GM04504 (cell line): ENCODE results near the gene TRAPPC2L.

Experiments used
- DNase-seq: peaks from one replicate; pipeline ENCODE4 v3.0.0-alpha.2; 2012; ENCODE audit warnings: low read depth

The TRAPPC2L gene

DNA sequence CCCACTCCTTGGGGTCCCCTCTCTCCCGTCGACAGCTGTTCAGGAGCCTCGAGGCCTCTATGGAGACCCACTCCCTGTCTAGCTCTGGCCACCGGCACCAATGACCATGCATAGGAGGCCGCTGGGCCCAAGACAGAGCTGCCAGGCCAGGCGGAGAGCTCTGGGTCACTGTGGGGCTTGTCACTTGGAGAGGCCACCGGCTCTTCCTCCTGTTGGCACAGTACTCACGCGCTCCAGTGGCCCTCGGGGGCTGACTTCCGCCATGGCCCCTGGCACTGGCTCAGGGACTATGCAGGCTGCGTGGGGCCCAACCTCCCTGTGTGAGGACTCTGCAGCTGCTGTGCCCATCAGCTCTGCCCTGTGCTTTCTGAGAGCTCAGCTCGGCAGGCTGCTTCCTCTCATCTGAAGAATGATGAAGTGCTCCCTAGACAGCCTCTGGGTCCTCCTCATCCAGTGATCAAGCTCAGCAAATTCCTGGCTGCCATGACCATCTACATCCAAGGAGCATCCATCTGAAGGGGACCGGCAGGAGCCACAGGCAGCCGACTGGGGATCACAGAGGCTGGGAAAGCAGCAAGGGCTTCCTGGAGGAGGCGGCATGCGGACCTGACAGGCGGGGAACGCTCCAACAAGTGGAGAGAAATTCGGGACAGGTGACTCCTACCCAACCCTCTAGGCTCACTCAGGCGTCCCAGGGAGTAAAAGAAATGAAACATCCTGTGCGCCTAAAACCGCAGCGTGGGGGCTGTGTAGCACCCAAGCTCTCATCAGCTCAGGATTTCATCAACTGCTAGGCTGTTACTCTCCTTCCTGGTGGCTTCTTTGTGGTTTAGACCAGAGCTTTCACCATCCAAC, 17.0 kb upstream of the TRAPPC2L start:
- DNase-seq, result no peak

- no peak for DNase-seq
Measured at GRCh38 chr16:88840600-88841215, 16.2 kb upstream of the TRAPPC2L start.

- DNase-seq, result no peak
Measured at GRCh38 chr16:88841521-88842307, 15.2 kb upstream of the TRAPPC2L start.

DNA sequence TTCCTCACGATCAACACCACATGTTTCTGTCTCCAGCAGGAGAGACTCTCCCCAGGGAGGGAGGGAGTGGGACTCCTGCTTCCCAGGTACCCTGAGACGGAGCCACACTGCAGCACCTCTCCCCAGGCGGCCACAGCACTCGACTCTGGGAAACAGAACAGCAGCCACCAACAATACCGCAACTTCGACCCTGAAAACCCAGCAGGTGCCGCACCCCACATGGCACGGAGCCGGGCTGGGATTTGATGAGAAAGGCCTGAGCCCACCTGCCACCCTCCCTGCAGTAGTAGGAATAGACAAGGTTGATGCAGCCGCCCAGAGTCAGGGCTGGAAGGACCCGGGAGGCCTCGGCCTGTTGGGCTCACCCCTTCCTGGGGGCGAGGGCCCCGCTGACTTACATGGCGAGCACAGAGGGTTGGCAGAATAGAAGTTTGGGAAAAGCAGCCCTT, 14.6 kb upstream of the TRAPPC2L start:
- DNase-seq, result no peak

- DNase-seq, result no peak
Measured at GRCh38 chr16:88842806-88843205, 14.1 kb upstream of the TRAPPC2L start.

- DNase-seq, result no peak
Measured at GRCh38 chr16:88843256-88843655, 13.7 kb upstream of the TRAPPC2L start.

DNA sequence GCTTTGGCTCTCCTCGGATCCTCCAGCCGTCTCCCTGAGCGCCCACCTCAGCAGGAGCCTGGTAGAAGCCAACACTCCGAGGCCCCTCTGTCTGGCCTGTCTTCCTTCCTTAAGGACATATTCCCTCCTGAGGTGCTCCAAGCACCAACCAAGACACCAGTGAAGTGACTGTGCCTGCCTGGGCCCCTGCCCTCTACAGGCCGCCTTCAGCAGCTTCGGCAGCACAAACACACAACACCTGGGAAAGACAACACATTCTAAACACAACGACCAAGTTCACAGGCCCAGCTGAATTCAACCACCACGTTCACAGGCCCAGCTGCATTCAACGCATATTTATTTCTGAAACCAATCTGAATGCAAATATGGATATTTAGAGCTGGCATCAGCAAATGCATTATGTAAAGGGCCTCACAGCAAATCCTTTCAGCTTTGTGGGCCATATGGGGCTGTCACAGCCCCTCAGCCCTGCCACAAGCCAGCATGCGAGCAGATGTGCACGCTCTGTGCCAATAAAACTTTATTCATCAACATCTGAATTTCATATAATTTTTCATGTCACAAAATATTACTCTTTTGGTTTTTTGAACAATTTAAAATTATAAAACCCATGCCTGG, 12.4 kb upstream of the TRAPPC2L start:
- DNase-seq, result no peak

GRCh38 chr16:88846088-88846487, 10.8 kb upstream of the TRAPPC2L start:
- no peak for DNase-seq

GRCh38 chr16:88847654-88848053, 9.3 kb upstream of the TRAPPC2L start:
- DNase-seq, result no peak

GRCh38 chr16:88848557-88848956, 8.4 kb upstream of the TRAPPC2L start:
- no peak for DNase-seq

- DNase-seq, result no peak
Measured at GRCh38 chr16:88850531-88851199, 6.3 kb upstream of the TRAPPC2L start.

DNA sequence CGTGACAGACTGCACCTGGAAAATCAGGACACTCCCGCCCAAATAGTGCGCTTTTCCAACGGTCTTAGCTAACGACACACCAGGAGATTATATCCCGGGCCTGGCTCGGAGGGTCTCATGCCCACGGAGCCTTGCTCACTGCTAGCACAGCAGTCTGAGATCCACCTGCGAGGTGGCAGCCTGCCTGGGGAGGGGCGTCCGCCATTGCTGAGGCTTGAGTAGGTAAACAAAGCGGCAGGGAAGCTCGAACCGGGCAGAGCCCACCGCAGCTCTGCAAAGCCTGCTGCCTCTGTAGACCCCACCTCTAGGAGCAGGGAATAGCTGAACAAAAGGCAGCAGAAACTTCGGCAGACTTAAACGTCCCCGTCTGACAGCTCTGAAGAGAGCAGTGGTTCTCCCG, 5.3 kb upstream of the TRAPPC2L start:
- no peak for DNase-seq

DNA sequence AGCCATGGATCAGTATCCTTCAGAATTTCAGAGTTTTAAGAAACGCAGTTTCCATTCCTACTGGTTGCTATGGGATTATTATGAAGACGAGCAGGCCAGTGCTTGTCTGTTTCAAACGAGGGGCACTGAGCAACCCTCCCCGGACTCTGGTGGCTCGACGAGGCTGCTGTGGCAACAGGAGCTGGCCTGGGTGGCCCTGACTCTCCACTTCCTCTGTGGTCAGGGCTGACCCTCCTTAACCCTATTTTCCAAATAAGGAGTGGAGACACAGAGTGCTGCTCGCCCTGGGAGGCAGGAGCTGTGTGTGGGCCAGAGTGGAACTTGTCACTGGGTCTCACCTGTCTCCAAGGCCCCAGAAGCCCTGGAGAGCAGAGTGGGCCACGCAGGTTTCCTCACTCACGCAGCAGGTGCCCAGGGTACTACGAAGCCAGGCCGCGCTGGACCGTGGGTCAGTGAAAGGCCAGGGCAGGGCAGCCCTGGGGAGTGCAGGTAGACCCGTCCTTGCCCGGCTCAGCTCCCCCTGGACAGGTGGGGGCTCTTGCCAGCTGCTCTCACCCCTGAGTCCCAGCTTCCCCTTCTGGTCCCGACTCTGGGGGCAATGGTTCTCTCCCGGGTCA, 3.5 kb upstream of the TRAPPC2L start:
- DNase-seq, result no peak

GRCh38 chr16:88854306-88855111, 2.4 kb upstream of the TRAPPC2L start:
- DNase-seq, result no peak

DNA sequence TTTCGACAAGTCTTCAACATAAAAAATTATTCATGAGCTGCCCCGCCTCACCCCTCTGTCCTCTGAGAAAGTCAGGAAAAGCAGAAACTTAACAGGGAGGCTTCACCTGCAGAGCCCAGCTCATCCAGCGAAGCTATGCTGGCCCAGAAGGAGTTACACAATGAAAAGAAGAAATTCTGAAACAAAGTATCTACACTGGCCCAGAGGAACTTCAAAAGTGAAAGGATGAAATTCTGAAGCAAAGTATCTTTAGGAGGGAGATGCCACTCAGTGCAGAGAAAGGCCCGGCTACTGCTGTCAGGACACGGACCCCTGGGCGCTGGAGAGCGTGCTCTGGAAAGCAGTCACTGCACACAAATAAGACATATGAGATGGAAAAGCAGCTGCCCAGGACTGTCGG, 1.8 kb upstream of the TRAPPC2L start:
- DNase-seq, result no peak

- DNase-seq, result no peak
Measured at GRCh38 chr16:88855736-88856121, 1.2 kb upstream of the TRAPPC2L start.

- no peak for DNase-seq
Measured at GRCh38 chr16:88856122-88856827, 652 bp upstream of the TRAPPC2L start.

DNA sequence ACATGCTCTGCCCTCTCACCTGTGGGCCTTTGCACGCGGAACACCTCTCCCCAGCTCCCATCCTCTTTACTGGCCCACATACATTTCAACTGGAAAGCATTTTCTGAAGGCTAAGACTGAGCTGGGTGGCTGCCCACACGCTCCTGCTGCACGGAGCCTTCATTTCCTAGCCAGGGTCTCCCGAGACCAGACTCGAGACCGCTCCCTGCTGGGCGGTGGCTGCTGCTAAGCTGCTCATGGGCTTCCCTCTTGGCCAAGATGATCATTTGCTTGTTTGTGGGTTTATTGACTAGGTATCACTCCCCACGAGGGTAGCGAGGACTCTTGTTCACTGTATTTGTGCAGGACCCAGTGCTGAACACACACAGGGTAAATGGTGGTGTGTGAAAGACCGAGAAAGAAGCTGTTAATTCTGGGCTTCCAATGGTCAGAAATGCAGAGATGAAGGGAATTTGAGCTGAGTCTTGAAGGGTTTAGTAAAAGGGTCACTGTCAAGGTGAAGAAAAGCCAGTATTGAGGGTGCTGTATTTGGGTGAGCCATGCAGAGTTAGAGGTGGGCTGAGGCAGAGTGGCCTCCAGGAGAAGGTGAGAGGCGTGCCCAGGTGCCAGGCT, 907 bp downstream of the TRAPPC2L start:
- DNase-seq, result peak; percentile 42

- no peak for DNase-seq
Measured at GRCh38 chr16:88859381-88860091, 2.6 kb downstream of the TRAPPC2L start.
